AG10803 (cell line): ENCODE measurements around the gene PLXDC2.

Experiments
- DNase-seq: peaks from one replicate; pipeline ENCODE4 v3.0.0; 2010; ENCODE audit warnings: low read depth
- H3K4me3 ChIP-seq: 2 replicates; pipeline ENCODE4 v1.5.1; 2011; ENCODE audit warnings: mild to moderate bottlenecking, low read length, control low read depth
- TF ChIP-seq, protein P1 (sequence below): conservative IDR thresholded peaks from 2 replicates; pipeline ENCODE4 v1.5.1; 2011; ENCODE audit warnings: mild to moderate bottlenecking, low read length, control low read depth, inconsistent platforms

The PLXDC2 gene

DNA sequence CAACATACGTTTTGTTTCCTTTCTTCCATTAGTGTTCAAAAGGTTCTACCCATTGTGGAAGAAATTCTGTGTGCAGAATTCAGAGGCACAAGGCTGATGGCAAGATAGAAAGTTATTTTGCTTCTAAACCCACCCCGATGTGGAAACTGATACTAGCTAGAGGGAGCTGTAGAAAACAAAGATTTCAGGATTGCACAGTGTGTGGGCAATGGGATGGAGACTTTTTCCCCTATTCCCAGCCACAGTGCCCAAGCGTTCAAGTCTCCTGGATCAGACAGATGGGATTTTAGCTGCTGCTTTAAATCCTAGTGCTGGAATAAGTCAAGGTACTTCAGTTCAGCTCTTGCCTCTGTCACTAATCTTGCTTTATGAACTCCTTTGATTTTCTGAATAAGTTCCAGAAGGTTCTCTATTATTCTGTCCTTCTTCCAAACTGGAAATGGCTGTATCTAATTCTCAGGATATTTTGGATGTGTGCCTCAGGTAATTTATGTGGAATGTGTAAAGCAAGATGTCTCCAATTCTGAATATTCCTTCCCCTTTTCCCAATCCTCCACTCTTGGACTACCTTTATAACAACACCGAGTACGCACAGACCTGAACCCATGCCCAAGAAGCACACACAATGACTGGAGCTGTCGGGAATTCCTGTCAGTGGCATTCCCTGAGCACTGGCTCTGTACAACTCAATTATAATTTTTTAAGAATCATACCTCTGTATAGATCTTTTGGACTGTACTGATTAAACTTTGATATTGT, 473.0 kb downstream of the PLXDC2 start:
- TF ChIP-seq, protein P1, sequence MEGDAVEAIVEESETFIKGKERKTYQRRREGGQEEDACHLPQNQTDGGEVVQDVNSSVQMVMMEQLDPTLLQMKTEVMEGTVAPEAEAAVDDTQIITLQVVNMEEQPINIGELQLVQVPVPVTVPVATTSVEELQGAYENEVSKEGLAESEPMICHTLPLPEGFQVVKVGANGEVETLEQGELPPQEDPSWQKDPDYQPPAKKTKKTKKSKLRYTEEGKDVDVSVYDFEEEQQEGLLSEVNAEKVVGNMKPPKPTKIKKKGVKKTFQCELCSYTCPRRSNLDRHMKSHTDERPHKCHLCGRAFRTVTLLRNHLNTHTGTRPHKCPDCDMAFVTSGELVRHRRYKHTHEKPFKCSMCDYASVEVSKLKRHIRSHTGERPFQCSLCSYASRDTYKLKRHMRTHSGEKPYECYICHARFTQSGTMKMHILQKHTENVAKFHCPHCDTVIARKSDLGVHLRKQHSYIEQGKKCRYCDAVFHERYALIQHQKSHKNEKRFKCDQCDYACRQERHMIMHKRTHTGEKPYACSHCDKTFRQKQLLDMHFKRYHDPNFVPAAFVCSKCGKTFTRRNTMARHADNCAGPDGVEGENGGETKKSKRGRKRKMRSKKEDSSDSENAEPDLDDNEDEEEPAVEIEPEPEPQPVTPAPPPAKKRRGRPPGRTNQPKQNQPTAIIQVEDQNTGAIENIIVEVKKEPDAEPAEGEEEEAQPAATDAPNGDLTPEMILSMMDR, result no peak
- H3K4me3 ChIP-seq, result no peak overlapping the region
- no peak for DNase-seq

DNA sequence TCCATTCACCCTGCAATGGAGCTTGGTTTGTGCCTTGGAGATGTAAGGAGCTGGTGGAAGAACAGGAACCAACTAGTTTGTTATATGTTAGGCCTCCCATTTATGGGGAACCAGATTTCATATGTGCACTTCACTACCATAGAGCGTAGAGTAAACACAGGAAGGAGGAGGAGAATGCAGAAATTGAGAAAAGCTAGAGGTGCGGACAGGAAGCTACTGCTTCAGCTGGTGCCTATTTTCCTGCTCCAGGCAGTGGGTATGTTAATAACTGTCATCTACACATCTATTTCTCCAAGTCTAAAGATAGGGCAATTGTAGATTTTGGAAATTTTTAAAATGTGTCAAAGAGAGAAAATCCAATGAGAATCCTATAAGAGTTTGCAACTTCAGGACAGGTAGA, 482.2 kb downstream of the PLXDC2 start:
- DNase-seq, result no peak
- TF ChIP-seq, protein P1, result no peak
- no peak overlapping the region for H3K4me3 ChIP-seq

DNA sequence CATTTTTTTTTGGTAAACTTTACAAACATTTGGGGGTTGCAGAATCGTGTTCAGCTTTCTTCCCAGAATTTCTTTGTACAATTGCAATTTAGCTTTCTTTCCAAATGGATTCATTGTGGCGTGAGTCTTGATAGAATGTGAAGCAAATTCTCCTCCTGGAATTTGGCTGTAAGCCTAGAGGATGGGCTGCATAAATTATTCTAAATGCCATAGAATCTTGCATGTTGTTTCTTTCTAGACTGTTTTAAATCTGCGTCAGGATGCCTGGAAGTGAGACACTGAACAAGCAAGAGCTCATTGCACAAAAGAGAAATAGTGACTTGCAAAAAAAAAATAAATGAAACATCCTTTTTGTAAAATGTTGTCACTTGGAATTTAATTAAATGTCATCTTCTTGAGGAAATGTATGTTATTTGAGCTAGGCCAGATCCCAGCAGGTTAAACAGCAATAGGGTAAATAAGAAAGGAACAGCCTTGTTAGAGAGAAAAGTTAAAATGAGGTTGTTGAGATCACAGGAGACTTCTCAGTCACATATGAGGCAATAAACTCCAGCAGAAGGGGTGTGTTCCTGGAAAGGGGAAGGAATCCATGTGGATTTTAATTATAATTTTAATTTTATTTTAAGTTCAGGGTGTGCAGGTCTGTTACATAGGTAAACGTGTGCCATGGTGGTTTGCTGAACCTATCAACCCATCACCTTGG, 483.0 kb downstream of the PLXDC2 start:
- H3K4me3 ChIP-seq, result no peak overlapping the region
- no peak for DNase-seq
- TF ChIP-seq, protein P1, result no peak

DNA sequence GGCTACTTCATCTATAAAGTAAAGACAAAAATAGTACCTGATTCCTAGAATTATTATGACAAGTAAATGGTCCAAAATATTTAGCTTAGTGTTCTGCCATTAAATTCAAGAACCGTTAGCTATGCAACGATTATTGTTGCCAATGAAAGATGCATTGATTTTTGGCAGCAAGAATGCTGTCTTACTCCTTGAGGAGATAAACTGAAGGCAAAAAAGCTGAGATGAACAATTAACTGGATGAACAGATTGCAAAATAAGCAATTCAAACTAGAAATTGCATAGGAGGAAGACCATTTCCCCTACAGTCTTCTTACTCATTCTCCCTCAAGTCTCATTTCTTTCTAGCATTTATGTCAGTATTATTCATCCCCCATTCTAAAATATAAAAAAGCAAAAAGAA, 484.5 kb downstream of the PLXDC2 start:
- TF ChIP-seq, protein P1, result no peak
- DNase-seq, result no peak
- H3K4me3 ChIP-seq, result no peak overlapping the region

DNA sequence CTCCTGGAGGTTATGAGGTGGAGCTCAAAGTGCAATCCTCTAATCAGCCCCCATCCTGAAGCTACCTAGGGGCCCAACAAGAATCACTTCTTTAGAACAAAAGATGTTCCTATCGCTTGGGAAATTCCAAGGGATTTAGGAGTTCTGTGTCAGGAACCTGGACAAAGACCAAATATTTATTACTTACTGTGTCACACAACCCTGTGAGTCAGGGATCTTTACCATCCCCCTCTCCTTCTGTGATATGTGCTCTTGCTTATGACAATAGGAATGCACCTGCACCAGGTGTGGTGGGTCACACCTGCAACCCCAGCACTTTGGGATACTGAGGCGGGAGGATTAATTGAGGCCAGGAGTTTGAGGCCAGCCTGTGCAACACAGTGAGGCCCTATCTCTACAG, 485.8 kb downstream of the PLXDC2 start:
- DNase-seq, result no peak
- TF ChIP-seq, protein P1, result no peak
- H3K4me3 ChIP-seq, result no peak overlapping the region

DNA sequence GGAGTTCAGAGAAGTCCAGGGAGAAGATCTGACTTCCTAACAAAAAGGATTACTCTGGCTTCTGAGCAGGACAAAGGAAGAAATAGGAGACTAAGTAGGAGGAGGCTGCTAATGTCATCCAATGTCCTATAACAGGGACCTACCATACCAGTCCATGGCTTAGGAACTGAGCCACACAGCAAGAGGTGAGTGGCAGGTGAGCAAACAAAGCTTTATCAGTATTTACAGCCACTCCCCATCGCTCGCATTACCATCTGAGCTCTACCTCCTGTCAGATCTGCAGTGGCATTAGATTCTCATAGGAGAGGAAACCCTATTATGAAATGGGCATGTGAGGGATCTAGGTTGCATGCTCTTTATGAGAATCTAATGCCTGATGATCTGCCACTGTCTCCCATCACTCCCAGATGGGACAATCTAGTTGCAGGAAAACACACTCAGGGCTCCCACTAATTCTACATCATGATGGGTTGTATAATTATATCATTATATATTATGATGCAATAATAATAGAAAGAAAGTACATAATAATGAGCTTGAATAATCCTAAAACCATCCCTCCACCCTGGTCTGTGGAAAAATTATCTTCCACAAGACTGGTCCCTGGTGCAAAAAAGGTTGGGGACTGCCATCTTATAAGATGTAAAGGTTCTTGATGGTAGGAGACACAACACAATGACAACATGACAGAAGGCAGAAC, 487.4 kb downstream of the PLXDC2 start:
- TF ChIP-seq, protein P1, result no peak
- H3K4me3 ChIP-seq, result no peak overlapping the region
- DNase-seq, result no peak
